Renal cortex interstitium (tissue), 11 donors: ENCODE results near the gene KCNIP4. TPM values are rescaled to one million over a fixed set of nuclear protein-coding genes. Genes with fewer than 3 reads are reported as not detected.

ENCODE experiments used
- DNase-seq, 11 donors: peaks; one replicate each; pipeline ENCODE4 v3.0.0-alpha.2; 2013; ENCODE audit warnings: low read depth in 9 of 11, low spot score in 4 of 11; ENCODE audit errors: extremely low read depth in 1 of 11
- polyA plus RNA-seq, 3 donors: library from polyadenylated mRNA; unstranded; fragments of 120-200 nt; gene quantifications; one replicate each; pipeline ENCODE4 v1.2.1, GENCODE V29; 2013; ENCODE audit not compliant: insufficient read length in 3 of 3

Gene KCNIP4
- polyA plus RNA-seq, 3 donors, result 11.0 to 13.8 (median 12.3) TPM

DNA sequence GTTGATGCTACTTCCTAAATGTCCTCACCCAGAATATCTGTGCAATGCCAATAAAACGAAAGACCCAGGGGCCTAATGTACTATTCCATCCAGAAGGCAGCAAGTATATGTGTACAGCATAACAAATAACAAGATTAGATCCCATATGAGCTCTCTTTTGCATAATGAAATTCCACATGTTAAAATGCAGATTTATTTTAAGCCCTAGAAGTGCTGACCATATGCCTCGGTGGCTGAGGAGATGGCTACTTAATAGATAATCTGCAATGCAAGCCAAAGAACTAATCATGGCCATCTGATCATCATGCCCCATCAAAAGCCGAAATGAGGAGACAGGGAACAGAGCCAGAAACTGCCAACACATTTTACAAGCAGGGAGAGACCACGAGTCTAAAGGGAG is 293.5 kb downstream of the KCNIP4 start:
- DNase-seq, result no peak

- no peak for DNase-seq
Measured at GRCh38 chr4:21652508-21653231, 295.9 kb downstream of the KCNIP4 start.

DNA sequence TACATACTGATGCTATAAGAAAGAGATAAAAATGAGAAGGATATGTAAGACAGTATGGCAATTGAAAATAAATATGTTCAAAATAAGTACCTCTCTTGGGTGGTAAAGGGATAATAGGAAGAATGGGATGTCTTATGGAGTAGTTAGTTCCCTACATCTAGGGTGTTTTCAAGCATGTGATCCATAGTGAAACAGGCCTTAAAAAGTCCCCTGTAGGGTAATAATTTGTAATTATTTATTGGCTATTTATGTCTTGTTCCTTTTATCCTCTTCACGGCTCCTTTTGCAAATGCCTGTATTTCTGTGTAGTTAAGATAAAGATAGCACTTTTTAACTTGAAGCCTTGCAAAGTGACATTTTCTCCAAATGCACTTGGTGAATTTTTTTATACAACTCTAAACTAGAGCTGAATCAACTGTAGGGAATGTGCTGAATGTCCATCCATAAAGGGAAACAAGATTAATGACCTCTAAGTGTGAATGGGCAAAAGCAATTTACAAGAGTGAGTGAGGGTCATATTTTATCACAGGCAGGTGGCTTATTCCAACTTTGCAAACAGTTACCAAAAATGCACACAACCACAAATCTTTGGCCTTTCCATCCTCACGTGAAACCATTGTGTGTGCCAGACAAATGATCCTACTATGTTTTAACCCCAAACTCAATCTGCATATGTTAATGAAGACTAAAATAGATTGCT is 299.0 kb downstream of the KCNIP4 start:
- no peak for DNase-seq

GRCh38 chr4:21645776-21646175 is 302.8 kb downstream of the KCNIP4 start:
- DNase-seq, result no peak

- no peak for DNase-seq
Measured at GRCh38 chr4:21641696-21642095, 306.9 kb downstream of the KCNIP4 start.

DNA sequence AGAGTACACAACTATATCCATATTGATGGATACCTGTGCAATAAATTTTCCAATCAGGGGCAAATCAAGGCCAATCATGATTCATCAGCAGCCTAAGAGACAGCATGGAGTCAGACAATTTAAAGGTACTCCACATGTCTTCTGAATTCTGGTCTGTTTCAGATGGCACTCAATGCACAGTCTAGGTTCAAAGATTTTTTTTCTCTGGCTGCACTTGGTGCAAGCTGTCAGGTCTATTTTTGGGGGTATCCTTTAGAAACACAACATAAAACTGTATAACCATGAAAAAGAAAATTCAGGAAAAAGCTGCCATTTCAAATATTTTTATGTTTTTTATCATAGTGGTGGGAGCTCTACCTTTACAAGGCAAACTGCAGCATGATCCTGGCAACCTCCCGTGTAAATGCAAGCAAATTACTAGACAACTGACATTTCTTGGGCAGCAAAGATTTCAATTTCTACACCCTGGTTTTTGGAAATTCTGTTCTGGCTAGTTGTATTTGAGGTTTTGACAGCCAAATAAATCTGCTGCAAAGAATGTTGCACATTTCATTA is 310.3 kb downstream of the KCNIP4 start:
- DNase-seq, result no peak

DNA sequence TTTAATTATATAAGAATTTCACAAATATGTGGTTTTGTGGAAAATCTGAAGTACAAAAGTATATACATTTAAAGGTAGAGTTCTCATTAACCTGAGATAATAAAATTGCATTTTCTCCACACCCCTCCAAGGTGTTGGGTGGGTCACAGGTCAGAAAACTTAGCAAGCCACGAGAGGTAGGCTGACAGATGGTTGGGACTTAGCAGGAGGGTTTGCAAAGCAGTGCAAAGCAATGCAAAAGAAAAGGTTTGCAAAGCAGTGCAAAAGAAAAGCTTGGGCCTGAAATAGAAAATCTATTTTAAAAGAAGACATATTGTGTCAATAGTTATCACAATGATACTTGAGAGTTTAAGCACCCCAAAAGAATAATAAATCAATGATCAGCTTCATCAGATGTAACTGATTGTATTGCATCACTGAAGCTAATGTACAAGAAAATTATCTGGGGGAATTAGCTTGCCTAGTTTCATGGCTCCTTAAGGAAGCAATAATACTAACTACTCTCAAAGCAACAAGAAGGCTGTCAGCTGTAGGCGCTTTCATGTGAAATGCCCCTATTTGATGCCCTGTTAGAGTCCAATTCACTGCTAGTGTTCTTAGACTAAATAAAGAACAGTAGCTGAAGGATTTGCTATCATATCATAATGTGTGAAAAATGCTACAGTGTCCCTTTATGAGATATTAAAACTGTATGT is 319.5 kb downstream of the KCNIP4 start:
- DNase-seq, result no peak

GRCh38 chr4:21628116-21628670 is 320.4 kb downstream of the KCNIP4 start:
- no peak for DNase-seq

DNA sequence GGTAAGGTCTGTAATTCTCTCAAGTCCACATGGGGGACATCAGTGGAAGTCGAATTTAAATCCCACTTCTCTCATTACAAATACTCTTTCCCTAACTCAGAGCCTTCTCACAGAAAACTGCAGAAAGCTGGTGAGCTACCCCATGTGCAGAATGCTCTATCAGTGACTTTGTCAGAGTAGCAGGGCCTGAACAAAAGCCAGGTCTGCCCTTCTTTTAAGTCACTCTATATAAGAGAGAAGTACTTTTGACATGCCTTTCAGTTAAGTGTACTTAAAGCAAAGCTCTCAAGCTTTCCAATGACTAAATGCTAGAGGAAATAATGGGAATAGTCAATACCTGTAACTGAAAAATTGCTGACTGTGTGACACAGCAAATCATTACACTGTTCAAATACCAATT is 323.1 kb downstream of the KCNIP4 start:
- no peak for DNase-seq

DNA sequence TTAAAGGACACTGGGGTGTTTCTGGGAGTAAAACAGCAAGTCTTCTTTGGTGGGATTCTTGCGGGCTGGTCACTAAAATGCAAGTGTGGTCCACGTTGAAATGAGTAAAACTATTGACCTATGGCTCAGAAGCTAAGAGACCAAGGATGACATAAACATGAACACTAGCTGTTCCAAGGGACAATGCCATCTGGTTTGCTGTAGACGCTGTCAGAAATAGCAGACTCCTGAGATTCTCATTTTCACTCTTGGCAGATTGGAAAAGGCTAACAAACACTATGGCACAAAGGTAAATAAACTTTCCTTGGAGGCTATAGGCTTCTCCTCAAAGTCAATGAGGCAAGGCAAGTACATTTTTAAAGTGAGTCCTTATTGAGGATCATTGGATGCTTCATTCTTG is 343.6 kb downstream of the KCNIP4 start:
- no peak for DNase-seq

- no peak for DNase-seq
Measured at GRCh38 chr4:21596521-21596920, 352.1 kb downstream of the KCNIP4 start.

- no peak for DNase-seq
Measured at GRCh38 chr4:21593671-21594001, 354.9 kb downstream of the KCNIP4 start.

DNA sequence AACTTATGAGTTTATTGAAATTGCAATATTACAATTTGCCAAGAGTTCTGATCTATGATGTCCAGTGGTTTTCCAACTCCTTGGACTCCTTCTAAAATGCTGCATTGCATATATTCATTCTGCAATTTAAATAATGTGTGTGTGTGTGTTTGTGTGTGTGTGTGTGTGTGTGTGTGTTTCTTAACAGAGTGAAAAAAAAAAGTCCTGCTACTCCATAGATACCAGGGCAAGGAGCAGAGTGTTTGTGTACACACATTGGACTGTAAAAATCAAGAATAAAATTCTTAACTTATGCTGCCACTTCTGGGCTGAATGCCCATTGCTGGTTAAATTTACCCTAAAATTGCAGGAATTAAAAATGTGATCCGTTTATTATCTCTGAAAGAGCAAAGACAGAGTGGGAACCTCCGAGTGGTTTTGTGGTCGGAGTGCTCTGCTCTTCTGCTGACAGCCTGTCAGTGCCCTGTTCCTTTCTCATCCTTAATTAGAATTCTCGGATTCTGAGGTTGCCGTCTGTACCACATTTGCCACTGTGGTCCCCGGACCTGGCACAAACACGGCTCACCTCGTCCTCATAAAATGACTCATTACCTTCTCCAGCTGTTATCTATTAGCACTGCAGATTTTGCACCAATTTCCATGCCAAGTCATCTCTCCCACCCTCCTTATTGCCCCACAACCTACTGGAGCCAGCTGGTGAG is 355.5 kb downstream of the KCNIP4 start:
- DNase-seq, result no peak

DNA sequence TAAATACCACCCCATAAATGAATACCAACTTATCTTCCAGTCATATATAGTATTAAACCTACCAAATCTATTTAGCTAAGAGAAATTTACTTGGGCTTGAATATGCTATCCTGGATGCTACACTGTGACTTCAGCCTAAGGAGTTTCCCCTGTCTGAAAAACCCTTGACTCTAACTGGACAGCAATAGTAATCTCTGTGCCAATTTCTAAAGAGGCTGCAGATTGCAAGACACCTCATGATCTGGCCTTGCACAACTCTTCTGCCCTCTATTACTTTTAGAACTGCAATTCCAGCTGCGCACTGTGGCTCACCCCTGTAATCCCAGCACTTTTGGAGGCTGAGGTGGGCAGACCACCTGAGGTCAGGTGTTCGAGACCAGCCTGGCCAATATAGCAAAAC is 371.5 kb downstream of the KCNIP4 start:
- no peak for DNase-seq

- DNase-seq, result no peak
Measured at GRCh38 chr4:21571100-21571499, 377.5 kb downstream of the KCNIP4 start.

DNA sequence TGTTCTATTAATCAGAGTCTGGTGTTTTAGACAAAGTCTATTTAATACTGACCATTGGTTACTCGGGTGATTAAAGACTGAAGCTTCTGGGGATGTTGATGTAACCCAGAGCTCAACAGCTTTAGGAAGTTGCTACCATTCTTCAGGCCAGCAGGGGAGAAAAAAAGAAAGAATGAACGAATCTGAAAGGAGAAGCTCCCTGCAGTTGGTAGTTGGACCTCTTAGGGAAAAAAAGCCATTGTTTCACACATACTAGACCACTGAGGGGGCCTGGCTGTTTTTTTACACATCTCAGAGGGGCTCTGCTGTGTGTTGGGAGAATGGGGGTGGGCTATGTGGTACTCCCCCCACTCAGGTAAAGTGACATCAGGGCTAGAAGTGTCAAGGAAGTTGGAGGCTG is 378.9 kb downstream of the KCNIP4 start:
- no peak for DNase-seq

DNA sequence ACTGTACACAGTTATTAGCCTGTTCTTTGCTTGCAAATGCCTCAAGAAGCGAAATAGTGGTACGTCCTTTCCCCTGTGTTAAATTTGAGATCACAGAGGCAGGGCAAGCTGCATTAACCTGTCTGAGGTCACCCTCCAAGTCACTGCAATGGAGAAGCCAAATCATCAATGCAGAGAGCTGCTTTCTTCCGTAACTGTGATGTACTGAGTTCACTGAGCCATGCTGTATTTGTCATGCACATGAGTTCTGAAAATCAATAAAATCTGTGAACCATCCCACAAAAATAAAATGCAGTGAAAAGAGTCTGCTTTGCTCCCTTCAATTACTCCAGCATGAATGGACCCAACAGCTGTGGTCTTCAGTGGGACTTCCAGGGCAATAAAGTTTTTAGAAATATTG is 393.5 kb downstream of the KCNIP4 start:
- no peak for DNase-seq

DNA sequence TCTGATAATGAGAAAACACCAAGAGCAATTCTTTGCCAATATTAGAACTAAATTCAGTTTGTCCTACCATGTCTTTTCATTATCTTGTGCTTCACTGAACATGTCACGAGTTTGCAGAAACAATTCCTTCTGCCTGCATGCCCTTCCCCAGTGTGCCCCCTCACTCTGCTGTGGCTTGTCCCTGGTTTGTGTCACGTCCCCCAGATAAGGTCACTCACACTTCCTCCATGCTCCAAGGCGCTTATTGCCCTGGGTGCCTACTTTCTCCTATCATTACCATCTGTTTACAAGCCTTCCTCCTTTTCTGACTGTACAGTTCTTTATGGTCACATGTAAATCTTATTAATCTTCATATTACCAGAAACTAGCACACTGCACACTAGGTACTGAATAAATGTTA is 394.1 kb downstream of the KCNIP4 start:
- DNase-seq, result no peak

DNA sequence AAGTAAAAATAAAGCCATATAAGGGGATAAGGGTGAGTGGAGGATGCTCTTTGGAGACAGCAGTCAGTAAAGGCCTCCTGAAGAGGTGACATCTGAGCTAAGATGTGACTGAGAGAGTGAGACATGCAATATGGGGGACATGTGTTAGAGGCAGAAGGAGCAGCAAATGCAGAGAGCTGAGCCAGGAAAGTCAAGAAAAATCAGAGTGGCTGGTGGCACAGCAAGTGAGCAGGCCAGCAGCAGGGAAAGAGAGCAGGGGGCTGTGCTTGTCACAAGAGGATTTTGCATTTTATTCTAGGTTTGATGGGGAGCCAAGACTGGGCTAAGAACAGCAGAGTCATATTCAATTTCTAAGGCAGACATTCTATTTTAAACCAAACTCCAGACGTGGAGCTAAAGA is 394.5 kb downstream of the KCNIP4 start:
- no peak for DNase-seq
